Esophagus mucosa (tissue), 1 donor: Measurements from ENCODE around the gene NUDT8. TPM values are rescaled to one million over a fixed set of nuclear protein-coding genes. Genes with fewer than 3 reads are reported as not detected.
A peak's percentile ranks its signal among the peaks of the same experiment; 100 is the strongest.
"Not testable (repeated sequence)": the region's sequence is repeated elsewhere in the genome, so short reads cannot be mapped to it uniquely, and the experiment has no call there.

Source experiments
- ATAC-seq: fragments of 200-7000 bp; cut with Tn5 transposase; one replicate; pipeline ENCODE4 v1.9.1; 2020
- total RNA-seq: library from RNA; stranded (reverse); gene quantifications from one replicate; pipeline ENCODE4 v1.2.4, GENCODE V29; 2023
- donor health status: DM: yes; HTN: yes; CAD: no.

Gene NUDT8
- total RNA-seq, 1 donor from 2014 or later = 56.0 TPM

DNA sequence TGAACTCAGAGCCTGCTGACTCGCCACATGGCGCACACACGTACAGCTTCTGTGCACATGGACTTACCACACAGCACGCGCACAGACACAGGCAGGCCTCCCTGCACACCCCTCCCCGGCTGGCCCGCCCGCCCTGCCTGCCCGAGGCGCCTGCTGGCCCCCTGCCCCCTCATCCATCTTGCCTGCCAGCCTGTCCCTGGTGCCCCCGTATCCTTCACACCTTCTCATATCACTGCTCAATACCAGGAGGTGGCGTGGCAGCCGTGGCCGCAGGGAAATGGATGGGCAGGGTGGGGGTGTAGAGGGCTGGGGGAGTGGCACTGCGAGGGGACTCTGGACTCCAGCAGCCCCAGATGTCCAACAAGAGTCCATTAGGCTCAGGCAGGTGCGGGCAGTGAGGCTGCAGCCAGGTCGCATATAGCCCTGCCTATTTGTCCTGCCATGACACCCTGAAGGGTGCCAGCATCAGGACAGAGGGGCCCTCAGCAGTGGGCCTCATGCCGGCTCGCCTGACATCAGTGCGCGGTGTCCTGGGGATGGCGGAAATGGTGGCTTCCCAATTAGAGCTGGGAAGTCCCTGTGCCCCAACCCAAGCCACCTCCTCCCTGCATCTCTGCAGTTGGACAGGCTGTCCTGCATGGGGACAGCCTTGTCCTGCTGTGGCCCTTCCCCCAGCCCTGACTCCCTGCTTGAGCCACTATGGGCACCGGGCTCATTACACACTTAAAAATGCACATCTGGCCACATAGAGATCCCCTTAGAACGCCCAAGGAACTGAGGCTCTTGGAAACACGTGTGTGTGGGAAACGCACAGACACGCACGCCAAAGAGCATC is 11.8 kb upstream of the NUDT8 start:
- no peak for ATAC-seq

GRCh38 chr11:67640758-67641337 is 11.1 kb upstream of the NUDT8 start:
- ATAC-seq = no peak

- peak; percentile 72 for ATAC-seq
Observed at GRCh38 chr11:67640021-67640757, 10.5 kb upstream of the NUDT8 start.

DNA sequence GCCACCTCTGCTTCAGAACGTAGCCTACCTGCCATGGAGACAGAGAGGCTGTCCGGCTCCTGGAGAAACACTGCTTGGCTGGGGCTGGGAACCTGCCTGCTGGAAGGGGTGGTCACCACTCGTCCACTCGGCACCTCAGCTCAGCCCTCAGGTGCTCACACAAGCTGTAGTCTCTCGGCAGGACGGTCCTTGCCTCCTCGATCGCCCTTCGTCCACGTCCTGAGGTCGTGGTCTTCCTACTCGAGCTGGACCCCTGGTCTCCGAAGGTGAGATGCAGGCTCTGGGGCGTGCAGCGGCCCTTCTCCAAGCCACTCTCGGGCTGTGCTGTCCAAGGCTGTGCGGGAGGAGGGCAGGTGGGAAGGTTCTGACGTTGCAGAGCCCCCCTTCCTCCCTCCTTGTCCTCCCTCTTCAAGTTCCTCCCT is 9.7 kb upstream of the NUDT8 start, which contains the start of gene TBX10:
TBX10 (minus strand) TSS at position 326 of the 422 bp plus-strand sequence; CDS start at position 35, 291 bp downstream.
- ATAC-seq = no peak

GRCh38 chr11:67638535-67639437 is 9.0 kb upstream of the NUDT8 start:
- ATAC-seq = no peak

- ATAC-seq = not testable (repeated sequence)
Observed at GRCh38 chr11:67637441-67637840, 7.7 kb upstream of the NUDT8 start.

- ATAC-seq = no peak
Observed at GRCh38 chr11:67636962-67637361, 7.2 kb upstream of the NUDT8 start.

DNA sequence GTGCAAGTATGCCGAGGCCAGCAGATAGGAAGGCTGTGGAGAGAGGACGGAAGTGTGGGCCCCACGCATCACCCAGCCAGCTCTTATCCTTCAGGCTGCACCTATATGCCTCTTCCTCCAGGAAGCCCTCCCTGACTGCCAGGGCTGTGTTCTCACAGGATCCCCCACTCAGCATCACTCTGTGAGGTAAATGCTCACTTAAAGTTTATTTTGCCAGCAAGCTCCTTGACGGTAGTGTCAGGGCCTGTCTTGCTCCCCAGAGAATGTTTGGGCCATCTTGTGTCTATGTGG is 5.4 kb upstream of the NUDT8 start:
- no peak for ATAC-seq

GRCh38 chr11:67634366-67635230 is 4.9 kb upstream of the NUDT8 start:
- ATAC-seq = no peak

- ATAC-seq = no peak
Observed at GRCh38 chr11:67633758-67634365, 4.1 kb upstream of the NUDT8 start.

GRCh38 chr11:67632982-67633755 is 3.4 kb upstream of the NUDT8 start:
- ATAC-seq = no peak

GRCh38 chr11:67632175-67632981 is 2.6 kb upstream of the NUDT8 start:
- ATAC-seq = no peak

DNA sequence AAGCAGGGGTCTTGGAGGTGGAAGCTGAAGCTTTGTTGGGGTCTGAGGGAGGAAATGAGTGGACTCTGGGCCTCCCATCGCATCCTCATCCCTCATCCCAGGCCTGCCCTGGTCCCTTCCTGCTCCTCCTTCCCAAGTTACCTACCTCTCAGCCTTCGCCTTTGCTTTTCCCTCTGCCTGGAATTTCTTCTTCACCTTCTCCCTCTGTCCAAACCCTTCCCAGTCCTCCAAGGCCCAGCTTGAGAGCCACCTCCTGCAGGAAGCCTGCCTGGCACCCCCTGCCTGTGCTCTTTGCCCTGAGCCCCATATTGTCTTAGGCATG is 2.1 kb upstream of the NUDT8 start:
- no peak for ATAC-seq

DNA sequence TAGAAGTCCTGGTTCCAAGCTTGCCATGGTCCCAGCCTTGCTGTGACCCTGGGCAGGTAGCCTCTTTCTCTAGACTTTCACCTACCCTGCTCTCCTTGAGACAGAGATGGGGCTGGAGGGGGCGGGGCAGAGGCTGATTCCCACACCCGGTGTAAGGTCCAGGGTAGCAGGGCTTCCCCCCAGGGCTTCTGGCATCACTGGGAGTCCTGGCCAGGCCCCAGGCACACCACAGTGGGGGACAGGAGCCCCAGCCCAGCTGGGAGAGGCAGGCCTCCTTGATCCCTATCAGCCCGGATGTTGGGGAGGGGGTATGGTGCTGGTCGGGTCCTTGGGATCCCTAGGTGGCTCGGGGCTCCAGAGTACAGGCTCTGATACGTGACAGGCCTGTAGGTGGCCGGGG is 1.7 kb upstream of the NUDT8 start:
- no peak for ATAC-seq

DNA sequence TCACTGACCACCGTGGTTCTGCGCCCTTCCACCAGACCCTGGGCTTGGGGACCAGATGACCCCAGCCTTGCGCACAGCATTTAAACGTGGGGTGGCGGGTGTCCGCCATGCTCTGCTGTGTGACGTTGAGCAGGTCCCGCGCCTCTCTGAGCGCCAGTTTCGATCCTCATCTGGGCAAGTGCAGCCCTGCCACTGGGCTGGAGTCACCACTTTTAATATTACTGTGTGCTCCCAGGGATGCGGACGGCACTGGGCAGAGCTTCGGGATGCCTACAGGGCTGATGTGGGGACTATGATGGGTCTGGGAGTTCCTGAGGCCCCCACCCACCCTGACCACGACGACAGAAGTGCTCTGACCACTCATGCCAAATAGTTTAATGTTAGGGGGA is 1.2 kb upstream of the NUDT8 start:
- no peak for ATAC-seq

DNA sequence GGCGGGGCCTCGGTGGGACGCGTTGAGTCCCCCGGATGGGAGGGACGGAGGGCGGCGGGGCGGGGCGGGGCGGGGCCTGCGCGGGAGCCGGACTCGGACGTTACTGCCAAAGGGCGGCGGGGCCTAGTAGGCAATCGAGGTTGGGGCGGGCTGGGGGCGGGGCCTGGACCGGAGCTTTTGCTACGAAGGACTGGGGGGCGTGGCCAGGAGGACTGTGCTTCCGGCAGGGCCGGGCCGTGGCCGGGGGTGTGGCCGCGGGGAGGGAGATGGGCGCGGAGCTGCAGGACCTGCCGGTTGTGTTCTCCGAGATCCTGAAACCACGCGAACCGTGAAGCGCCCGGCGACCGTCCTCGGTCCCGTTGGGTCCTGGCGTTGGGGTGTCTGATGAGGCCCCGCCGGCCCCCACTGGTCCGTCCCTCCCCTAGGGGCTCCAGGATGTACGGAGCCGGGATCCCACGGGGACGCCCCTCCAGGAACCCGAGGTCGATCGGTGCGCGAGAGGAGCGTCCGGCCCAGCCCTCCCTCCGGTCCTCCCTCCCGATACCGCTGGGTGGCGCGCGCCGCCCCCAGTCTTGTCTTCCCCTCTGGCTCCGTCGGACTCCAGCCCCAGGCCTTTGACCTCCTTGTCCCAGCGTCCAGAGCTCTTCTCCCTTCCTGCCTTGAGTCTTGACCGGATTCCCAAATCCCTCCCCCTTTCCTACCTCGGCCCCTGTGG is 648 bp upstream of the NUDT8 start:
- ATAC-seq = peak; percentile 85

- ATAC-seq = peak; percentile 37
Observed at GRCh38 chr11:67628710-67629385, 889 bp downstream of the NUDT8 start.
